ENCODE results near the gene RAPGEF5.

- no peak for TF ChIP-seq POLR2A (IDR thresholded peaks at IDR 0.05; ENCODE audit: low read length)
- TF ChIP-seq GATA1 (IDR thresholded peaks at IDR 0.05; ENCODE audit: low read depth, low read length), result no peak
Observed at GRCh38 chr7:22302951-22303423, 54.0 kb downstream of the RAPGEF5 start.

Measured in erythroblast (primary cell).